ENCODE data around the gene SLC39A11. TPM values are rescaled to one million over a fixed set of nuclear protein-coding genes. Genes with fewer than 3 reads are reported as not detected.
A peak's percentile ranks its signal among the peaks of the same experiment; 100 is the strongest.

The SLC39A11 gene
- total and polyA plus RNA-seq, 2 of the 13 experiments (the other 11 are each of a cell fraction or from before 2014, with no cell fraction given): 17.2 to 31.5 TPM

- TF ChIP-seq TFE3 (CRISPR knock-in tag; IDR thresholded peaks at IDR 0.05): no peak
- no peak for TF ChIP-seq ZNF703 (CRISPR knock-in tag; IDR thresholded peaks at IDR 0.05; ENCODE audit: borderline replicate concordance)
- TF ChIP-seq ZNF7 (CRISPR knock-in tag; IDR thresholded peaks at IDR 0.05): no peak
- peak; percentile 87; the same call in 1 of the 2 replicates for TF ChIP-seq ZNF737 (CRISPR knock-in tag; IDR thresholded peaks at IDR 0.05; ENCODE audit: borderline replicate concordance)
- TF ChIP-seq, protein P1, sequence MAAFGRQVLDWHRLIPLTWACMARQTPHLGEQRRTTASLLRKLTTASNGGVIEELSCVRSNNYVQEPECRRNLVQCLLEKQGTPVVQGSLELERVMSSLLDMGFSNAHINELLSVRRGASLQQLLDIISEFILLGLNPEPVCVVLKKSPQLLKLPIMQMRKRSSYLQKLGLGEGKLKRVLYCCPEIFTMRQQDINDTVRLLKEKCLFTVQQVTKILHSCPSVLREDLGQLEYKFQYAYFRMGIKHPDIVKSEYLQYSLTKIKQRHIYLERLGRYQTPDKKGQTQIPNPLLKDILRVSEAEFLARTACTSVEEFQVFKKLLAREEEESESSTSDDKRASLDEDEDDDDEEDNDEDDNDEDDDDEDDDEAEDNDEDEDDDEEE (CRISPR knock-in tag; IDR thresholded peaks at IDR 0.05): 0 out of 2 replicates have a peak, but pooled peaks have one; percentile 24
- TF ChIP-seq MEF2D (CRISPR knock-in tag; IDR thresholded peaks at IDR 0.05): 0 out of 2 replicates have a peak, but pooled peaks have one; percentile 33
- TF ChIP-seq, protein P2, sequence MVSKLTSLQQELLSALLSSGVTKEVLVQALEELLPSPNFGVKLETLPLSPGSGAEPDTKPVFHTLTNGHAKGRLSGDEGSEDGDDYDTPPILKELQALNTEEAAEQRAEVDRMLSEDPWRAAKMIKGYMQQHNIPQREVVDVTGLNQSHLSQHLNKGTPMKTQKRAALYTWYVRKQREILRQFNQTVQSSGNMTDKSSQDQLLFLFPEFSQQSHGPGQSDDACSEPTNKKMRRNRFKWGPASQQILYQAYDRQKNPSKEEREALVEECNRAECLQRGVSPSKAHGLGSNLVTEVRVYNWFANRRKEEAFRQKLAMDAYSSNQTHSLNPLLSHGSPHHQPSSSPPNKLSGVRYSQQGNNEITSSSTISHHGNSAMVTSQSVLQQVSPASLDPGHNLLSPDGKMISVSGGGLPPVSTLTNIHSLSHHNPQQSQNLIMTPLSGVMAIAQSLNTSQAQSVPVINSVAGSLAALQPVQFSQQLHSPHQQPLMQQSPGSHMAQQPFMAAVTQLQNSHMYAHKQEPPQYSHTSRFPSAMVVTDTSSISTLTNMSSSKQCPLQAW (CRISPR knock-in tag; IDR thresholded peaks at IDR 0.05): peak; percentile 37; the same call in 1 of the 2 replicates
- no peak for TF ChIP-seq YEATS2 (CRISPR knock-in tag; IDR thresholded peaks at IDR 0.05; ENCODE audit: borderline replicate concordance)
- TF ChIP-seq CREM (IDR thresholded peaks at IDR 0.05): no peak
- TF ChIP-seq CREM (CRISPR knock-in tag; IDR thresholded peaks at IDR 0.05): no peak
- TF ChIP-seq SALL1 (CRISPR knock-in tag; IDR thresholded peaks at IDR 0.05): peak; percentile 66
- TF ChIP-seq POLR2AphosphoS5 (IDR thresholded peaks at IDR 0.05; ENCODE audit: low read depth, low read length): peak; percentile 44; the same call in 1 of the 2 replicates
- TF ChIP-seq SNAI1 (CRISPR knock-in tag; IDR thresholded peaks at IDR 0.05; ENCODE audit: borderline replicate concordance): no peak
- no peak for TF ChIP-seq NR3C1 (CRISPR knock-in tag; IDR thresholded peaks at IDR 0.05)
- 0 out of 2 replicates have a peak, but pooled peaks have one; percentile 48 for TF ChIP-seq SMYD3 (CRISPR knock-in tag; IDR thresholded peaks at IDR 0.05)
- 0 out of 2 replicates have a peak, but pooled peaks have one; percentile 23 for TF ChIP-seq IRF2 (CRISPR knock-in tag; IDR thresholded peaks at IDR 0.05)
- TF ChIP-seq ZFP36 (IDR thresholded peaks at IDR 0.05; ENCODE audit: borderline replicate concordance, low read depth, low read length, partially characterized antibody): no peak
- TF ChIP-seq NFE2L2 (IDR thresholded peaks at IDR 0.05; ENCODE audit: low read length): no peak
- TF ChIP-seq FOSL1 (CRISPR knock-in tag; IDR thresholded peaks at IDR 0.05; ENCODE audit: borderline replicate concordance): no peak
- TF ChIP-seq ZNF292 (CRISPR knock-in tag; IDR thresholded peaks at IDR 0.05; ENCODE audit: borderline replicate concordance, low read depth): 0 out of 2 replicates have a peak, but pooled peaks have one; percentile 24
- peak; percentile 56 for TF ChIP-seq PHF21A (CRISPR knock-in tag; IDR thresholded peaks at IDR 0.05)
- peak; percentile 25; the same call in 1 of the 2 replicates for TF ChIP-seq HNF4G (IDR thresholded peaks at IDR 0.05; ENCODE audit: borderline replicate concordance, low read depth, low read length)
- TF ChIP-seq HNF4G (CRISPR knock-in tag; IDR thresholded peaks at IDR 0.05; ENCODE audit: borderline replicate concordance, low read depth): no peak
- 0 out of 2 replicates have a peak, but pooled peaks have one; percentile 53 for TF ChIP-seq ZNF709 (CRISPR knock-in tag; IDR thresholded peaks at IDR 0.05)
- TF ChIP-seq ZNF670 (CRISPR knock-in tag; IDR thresholded peaks at IDR 0.05; ENCODE audit: borderline replicate concordance): no peak
- TF ChIP-seq ZNF10 (CRISPR knock-in tag; IDR thresholded peaks at IDR 0.05; ENCODE audit: borderline replicate concordance, low read depth): no peak
- TF ChIP-seq AGO2 (optimal IDR thresholded peaks at IDR 0.05; ENCODE audit: low read depth, low read length): no peak
Measured at GRCh38 chr17:73122953-73123605, 30.6 kb upstream of the SLC39A11 start (continued).

Data from HepG2 (cell line).